LHCN-M2 (cell line): ENCODE data around the gene CYTH1. TPM values are rescaled to one million over a fixed set of nuclear protein-coding genes. Genes with fewer than 3 reads are reported as not detected.

Experiments used
- DNase-seq: peaks from one replicate; pipeline ENCODE4 v3.0.0-alpha.2; 2012; ENCODE audit warnings: low read depth
- total RNA-seq: library from RNA; depleted of rRNA; stranded (reverse); fragments of >200 nt; gene quantifications from 2 replicates; pipeline ENCODE4 v1.2.3, GENCODE V29; 2014

The CYTH1 gene
- total RNA-seq, 1 experiment from 2014 or later = 26.1 TPM

DNA sequence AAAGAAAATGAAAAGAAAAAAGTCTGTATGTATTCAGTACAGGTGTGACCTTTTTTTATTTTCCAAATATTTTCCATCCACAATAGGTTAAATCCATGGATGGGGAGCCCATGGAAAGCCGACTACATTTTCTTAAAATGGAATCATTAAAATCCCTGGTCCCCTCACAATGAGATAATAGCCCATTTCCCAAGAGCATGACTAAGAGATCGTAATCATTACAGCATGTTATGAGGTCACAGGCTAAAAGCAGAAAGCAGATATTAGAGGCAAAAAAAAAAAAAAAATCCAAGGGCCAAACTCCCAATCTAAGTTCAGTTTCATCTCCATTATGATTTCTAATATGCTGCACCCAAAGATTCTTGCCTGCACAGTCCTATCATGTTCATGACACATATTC is 44.7 kb downstream of the CYTH1 start:
- DNase-seq = peak; percentile 69

DNA sequence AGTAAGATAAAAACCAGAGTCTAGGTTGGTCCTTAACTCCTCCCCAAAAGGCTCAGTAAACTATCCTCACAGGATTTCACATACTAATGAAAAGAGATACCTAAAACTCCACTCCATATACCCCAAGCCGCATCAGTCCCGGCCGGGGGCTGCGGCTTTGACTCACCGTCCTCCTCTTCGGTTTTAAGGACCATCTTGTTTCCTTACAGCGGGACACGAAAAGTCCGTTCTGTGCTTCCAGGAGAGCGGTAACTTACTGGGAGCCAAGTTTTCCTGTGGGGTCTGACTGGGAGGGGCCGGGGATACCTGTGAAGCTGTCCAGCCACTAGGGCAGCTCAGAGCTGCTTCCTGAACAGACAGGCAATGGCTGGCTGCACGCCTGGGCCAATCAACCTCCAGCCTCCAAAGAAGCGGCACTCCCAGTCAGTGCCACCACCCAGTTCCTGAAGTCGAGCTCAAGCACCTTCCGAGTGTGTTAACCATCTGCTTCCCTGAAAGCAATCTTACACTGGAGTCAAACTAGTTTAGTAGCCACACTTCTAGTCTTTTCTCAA is 45.5 kb downstream of the CYTH1 start:
- no peak for DNase-seq

DNA sequence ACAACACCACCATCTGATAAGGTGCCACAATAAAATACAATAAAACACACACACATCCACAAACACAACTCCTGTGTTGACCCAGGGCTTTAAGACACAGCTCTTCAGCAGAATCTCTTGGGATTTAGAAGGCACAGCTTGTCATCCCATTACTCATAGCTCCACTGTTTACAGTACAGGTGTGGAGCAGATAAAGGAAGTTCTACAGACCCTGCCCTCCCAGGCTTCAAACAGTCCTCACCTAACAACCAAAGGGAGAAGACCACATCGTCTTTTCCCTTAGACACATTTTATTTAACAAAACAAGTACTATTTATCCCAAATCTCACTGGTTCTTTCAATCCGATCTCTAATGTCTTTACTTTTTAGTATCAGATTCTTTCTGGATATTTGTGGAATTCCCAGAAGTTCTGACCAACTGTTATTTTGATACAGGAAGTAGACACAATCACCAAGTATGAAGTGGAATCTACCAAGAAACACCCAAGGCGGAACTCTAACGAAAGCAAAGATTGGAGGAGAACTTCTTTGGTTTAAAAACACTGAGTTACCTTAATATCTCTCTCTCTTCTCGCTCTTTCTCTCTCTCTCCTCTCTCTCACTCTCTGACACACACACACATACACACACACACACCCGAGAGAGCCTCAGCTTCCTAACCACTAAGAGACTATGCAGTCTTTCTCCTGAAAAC is 46.1 kb downstream of the CYTH1 start:
- DNase-seq = peak; percentile 35

DNA sequence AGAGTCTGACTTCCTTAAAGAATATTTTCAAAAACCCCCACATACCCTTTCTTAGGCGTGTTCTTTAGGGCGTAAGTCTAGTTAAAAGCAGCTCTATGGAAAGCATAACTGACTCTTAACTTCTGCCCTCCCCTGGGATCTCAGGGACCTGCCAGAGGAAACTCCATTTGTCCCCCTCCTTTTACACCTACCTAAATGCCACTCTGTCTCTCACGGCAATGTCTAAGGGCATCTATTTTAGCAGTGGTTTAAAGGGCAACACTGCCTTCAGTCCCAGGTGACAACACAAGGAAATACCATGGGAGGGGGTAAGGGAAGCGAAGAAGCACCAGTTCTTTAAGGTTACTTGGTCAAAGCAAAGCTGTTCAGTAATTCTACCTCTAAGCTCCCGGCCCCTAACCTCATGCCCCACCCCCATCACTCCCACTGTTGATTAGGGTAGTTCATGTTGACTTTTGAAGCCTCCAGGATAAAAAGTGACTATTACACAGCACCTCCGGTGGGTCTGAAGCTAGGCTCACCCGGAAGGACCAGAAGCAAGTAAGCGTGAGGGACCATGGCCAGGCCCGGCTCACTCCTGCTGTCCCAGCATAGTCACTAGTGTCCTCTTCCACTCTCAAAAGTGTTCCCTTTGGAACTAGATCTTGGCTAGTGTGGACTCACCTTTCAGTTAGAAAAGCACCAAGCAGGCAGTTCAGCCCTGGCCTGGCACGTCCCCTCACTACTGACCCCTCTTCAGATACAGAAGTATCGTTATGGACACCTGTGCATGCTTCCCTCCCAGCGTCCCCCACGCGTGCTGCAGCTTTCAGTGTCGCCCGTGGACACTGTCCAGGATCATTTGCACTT is 47.1 kb downstream of the CYTH1 start:
- no peak for DNase-seq

DNA sequence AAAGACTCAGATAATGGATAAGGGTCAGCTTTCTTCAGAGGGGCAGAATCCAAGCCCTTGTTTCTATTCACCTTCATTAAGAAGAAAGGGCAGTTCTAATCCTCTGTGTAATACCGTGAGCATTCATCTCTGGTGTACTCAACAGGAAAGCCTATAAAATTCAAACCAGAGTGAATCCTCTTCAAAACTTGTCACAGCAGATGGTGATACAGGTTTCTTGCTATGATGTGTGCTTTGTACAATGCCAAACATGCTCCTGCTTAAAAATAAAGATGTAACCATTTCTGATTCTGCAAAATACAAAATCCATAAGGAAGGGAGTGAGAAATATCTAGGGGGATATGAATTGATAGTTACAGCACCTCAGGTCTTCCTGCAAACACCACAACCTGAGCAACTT is 49.7 kb downstream of the CYTH1 start:
- DNase-seq = no peak

DNA sequence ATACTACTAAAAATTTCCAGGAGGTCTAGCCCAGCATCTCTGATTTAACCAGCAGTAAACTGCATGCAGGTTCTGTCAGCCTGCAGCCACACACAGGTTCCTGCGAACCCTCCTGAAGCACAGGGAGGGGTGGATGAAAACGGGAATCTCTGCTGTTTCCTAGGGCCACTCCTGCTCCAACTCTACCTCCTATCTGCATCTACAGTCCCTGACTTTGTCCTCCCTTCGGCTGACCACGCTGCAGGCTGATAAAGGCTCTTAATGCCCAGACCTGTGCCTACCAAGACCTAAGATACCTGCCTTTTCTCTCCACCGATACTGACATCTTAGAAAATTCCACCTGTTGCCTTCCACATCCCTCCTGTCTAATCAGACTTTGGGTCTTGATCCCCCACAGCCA is 50.2 kb downstream of the CYTH1 start:
- DNase-seq = no peak

DNA sequence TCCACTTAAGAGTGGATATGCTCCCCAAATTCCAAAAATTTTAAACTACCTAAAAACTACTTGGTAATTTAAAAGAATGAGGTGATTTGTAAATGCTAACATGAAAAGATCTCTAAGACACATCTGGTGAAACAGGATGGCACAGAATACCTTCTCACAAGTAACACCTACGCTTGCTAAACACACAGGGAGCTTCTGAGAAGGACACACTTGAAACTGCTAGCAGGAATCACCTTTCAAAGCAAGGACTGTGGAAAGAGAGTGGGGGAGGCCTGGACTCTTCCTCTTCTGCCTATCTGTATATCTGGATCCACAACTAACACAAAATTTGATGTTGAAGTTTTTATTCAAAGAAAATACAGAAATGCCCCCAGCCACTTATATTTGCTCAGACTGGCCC is 52.4 kb downstream of the CYTH1 start:
- DNase-seq = no peak

DNA sequence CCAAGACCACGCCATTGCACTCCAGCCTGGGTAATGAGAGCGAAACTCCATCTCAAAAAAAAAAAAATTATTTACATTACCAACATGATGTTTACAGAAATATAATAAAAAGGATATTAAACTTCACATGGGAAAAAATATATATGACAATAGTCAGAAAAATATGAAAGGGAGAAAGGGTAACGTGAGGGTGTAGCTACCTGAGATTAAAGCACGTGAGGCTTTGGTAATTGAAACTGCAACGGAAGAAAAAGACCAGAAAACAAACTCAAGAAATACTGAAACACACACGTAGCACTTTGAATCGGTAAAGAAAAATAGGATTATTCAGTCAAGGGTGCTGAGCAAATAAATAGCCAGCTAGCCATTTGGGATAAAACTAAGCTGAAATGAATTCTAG is 53.6 kb downstream of the CYTH1 start:
- no peak for DNase-seq

DNA sequence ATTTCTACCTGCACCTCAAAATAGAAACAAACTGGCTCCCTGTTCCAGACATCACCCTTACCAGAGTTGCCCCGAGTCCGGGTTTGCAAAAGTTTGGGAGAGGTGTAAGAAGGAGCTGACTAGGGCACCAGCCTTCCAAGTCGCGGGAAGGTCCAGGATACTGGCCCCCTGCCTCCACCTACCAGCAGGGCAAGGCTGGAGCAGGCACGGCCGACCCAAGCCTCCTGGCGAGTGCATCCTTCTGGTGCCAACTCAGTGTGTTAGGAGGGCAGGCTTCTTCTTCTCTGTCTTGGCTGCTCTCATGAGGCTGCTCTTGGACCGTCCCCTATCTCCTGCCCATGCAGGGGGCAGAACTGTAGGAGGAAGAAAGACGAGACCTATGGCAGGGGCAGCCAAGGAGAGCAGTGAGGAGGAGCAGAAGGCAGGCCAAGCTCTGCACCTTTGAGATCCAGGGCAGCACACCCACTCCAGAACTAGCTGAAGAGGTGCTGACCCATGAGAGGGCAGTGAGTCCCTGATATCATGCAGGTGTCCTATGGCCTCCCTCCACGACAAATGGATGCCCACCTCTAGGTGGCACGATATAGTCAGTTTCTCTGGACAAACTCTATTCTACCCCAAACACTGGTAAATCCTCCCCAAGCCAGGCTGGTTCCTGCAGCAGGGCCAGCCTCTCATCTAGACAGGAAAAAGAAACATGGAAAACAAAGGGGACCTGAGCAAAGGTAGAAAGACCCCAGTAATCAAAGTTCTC is 54.4 kb downstream of the CYTH1 start:
- DNase-seq = no peak

DNA sequence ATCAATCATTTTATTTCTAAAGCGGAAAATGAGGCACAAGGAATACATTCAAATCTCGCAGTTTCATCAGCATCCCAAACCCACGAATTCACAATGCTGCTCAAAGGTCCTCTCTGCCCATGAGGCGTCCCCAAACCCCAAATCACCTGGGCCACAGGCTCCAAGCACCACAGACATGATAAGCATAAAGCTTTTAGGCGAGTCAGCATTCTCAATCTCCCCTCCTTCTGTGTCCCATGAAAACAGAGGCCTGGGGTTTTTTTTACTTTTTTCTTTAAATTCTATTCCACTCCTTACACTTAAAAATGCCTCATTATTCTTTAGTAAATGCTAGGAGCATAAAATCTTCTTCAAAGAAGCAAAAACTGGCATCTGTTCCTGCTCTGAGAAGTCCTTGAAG is 55.0 kb downstream of the CYTH1 start:
- DNase-seq = no peak

DNA sequence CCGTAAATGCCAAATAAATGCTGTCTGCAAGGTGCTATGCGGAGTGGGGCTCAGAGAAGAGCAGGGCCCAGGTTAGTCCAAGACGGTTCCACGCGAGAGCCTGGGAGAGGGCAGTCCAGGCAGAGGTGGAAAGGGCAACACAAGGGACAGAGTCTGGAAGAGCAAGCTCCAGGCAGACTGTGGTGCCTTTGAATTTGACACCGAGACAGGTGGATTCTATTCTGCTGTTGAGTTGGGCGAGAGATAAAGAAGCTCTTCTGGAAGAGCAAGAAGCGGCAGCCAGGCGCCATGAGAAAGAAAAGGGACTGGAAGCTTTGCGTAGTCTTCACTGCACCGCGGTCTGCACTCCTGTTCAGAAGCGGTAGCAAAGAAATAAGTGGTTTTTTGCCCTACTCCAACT is 55.6 kb downstream of the CYTH1 start:
- no peak for DNase-seq

DNA sequence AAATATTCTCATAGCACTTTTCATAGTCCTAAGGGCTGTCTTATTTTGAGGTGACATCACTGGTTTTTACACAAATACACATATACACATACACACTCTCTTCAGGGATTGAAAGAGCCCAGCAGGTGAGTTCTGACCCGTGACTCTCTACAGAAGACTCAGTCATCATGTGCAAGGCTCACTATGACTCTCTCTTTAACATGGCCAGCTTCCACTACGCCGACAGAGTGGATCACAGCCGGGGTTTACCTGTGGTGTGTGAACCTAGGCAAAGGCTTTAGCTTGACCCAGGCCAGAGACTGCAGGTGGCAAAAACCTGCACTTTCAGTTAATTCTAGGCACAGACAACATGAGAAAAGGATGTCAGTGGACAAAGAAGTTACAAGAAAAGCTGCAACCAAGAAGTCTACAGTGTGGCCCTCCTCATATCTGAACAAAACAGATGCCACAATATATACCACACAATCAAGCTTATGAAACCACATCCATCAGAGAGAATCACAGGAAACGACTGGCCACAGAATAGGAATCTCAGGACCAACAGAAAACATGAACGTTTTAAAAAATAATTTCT is 56.5 kb downstream of the CYTH1 start:
- DNase-seq = no peak

DNA sequence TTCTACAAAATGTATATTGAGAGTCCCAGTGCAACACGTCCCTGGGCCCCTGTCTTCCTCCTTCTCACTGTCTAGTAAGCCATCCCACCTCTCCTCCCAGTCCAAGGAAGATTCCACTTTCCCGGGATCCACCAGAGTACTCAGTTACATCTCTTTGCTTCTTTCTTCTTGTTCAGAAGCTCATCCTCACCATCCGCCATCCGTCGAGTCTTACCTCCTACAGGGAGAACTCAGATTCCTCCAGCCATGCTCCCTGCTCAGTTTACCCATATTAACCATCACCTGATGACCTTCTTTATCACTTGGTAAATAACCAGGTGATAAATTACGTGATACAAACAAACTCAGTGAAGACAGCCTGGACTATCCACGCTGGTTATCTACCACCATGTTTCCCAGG is 57.1 kb downstream of the CYTH1 start:
- DNase-seq = no peak

DNA sequence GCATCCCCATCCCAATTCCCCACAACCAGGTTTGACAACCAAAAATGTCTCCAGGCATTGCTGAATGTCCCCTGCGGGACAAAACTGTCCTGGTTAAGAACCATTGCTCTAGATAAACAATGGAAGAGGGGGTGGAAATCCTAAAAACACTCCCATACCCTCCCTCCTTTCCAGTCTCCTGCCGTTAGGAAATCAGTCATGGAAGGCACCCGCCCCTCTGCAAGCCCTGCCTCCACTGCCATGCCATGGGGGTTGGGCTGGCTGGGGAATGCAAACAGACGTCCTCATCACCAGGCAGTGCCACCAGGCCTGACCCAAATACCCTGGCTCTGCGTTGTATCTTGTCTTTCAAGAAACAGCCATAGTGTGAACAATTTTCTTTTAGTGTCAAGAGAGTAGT is 57.5 kb downstream of the CYTH1 start:
- DNase-seq = no peak

DNA sequence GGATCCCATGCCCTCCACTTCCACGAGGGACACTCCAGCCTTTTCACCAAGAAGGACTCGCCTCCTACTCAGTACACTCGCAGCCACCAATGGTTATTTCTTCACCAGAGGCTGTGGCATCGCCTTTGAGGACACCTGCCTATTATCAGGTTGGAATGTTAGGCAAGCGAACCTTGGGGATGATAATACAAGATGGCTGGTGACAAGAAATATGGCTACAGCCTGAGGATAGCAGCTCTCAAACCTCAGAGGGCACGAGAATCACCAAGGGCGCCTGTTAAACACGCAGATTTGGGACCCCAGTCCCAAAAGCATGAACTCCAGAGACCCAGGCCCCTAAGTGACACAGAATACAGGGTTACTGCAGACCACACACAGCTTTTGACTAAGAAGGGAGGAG is 58.1 kb downstream of the CYTH1 start:
- DNase-seq = no peak

DNA sequence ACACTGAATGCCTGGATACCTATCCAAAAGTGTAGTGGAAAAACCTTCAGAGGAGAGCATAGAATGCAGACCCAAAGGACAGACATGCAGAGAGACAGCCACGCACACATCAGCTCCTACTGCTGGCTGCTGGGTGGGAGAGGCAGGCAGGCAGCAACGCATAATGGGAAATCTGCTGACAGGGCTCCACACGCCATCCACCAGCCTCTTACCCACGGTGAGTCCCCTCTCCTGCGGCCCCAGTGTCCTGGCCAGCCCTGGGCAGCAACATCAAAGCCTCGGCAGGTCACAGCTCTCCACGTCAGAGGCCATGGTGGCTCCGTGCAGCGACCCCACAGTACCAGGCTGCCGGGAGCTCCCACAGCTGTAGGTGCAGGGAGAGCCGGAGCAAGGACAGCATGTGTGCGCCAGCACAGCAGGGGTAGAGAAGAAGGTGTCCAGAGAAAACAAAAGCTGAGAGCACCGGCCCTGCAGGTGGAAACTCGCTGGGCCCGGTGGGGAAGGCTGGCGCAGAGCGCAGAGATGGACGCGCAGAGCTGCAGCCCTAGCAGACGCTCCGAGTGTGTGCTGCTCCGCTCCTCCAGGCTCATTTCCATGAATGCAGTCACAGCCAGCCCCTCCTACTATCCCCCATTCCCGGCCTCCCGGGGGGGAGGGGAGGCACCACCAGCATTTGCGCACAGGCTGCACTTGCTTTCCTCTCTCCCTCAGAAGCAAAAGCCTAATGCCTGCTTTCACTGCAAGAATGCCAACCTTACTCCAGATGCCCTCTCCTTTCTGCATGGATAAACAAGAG is 58.9 kb downstream of the CYTH1 start:
- no peak for DNase-seq

DNA sequence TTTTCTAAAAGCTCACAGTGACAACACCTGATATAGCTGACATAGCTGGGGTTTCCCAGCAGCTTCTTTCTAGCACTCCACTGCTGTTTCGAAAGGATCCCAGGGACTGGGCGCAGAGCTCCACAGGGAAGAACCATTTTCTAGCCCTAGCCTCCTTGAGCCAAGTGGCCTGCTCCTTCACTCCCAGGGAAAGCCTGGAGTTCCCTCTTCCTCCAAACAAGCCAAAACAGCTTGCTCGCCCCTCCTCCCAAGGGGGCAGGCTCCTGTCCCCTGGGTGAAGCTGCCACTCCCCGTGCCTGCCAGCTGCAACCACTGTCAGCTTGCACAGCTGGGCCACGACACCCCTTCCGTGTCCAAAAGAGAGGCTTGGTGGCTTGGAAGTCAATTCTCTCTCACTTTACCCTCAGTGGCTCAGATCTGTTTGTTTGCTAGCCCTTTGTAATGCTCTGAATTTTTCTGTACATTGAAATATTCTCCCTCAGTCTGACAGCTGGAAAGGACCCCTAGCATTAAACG is 59.8 kb downstream of the CYTH1 start:
- peak; percentile 28 for DNase-seq

DNA sequence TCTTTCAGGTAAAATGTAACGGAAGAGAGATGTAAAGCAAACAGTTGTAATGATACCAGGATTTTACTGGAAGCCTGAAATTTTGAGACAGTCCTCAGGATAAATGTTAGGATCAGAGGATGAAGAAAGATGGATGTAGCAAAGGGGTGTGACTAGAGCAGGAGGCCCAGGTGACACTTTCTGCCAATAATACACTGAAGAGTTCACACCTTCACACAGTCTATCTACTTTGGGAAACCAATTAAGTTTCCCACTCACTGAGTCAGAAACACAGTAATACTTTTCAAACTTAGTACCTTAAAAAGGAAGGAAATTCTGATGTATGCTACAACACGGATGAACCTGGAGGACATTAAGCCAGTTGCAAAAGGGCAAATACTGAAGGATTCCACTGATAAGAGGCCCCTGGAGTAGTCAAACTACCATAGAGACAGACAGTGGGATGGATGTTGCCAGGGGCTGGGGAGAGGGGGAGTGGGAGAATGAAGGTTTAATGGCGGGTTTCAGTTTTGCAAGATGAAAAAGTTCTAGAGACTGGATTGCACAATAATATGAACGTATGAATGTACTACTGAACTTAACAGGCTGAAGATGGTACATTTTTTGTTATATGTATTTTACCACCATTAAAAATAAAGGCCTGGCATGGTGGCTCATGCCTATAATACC is 62.3 kb downstream of the CYTH1 start:
- no peak for DNase-seq

DNA sequence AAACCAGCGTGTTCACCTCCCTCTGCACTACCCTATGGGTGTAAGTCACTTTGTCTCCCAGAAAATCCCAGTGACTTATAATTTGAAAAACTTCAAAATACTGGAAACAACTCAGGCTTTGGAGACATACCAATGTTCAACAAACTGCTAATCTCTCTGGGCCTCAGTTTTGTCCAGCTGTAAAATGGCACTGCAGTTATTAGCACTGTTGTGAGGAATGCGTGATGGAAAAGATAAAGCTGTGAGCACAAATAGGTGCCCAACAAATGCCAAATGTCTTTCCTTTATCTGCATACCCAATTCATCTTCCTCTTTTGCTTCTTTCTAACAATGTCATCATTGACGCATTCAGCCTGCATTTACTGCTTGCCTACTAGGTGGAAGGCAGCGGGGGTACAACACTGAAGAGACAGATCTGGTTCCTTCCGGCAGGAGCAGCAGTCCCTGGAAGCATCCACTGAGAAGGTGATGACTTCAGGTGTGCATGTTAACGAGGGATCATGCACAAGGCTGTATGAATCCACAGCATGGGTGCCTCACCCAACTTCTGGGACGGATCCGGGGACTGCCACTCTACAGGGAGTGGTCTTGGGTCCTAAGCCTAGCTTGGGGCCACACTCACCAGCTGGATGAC is 63.4 kb downstream of the CYTH1 start:
- no peak for DNase-seq
